ENCODE data around the gene FEN1.

Gene FEN1

DNA sequence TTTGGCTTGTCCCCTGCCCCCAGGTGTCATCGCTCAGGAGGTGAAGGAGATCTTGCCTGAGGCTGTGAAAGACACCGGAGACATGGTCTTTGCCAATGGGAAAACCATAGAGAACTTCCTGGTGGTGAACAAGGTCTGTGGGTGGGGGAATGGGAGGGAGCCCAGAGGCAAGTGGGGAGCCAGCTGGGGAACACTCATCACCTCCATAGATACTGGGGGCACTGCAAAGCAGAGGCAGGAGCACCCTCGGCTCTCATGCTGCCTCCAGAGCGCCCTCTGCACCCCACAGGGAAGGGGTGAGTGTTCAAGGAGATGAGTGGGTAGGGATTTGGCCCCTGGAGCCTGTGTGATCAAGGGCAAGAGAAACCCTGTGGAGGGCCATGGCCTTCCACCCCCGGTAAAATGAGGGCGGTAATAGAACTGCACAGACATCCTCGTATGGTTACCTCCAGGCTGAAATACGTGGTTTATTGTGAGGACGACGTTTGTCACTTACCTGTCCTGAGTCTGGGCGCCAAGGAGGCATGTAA lies 14.3 kb upstream of the FEN1 start:
- H3K9me3 Mint-ChIP-seq = no peaks in the 10 kb centered on the region
- no peak overlapping the region for H3K27ac Mint-ChIP-seq
- no peak overlapping the region for H3K4me3 Mint-ChIP-seq

GRCh38 chr11:61778920-61779650 lies 13.6 kb upstream of the FEN1 start:
- no peak overlapping the region for H3K4me3 Mint-ChIP-seq
- no peak overlapping the region for H3K27ac Mint-ChIP-seq
- no peaks in the 10 kb centered on the region for H3K9me3 Mint-ChIP-seq
- H3K4me1 Mint-ChIP-seq = peaks cover 15% of the 10 kb centered on the region
- H3K36me3 Mint-ChIP-seq = no peaks in the 10 kb centered on the region
- H3K27me3 Mint-ChIP-seq = no peaks in the 10 kb centered on the region

More for the DNA sequence above, 14.3 kb upstream of the FEN1 start:
- Mint-ChIP-seq H3K4me1 (peaks cover 15% of the 10 kb centered on the region), H3K27me3 (no peaks in the 10 kb centered on the region), H3K36me3 (no peaks in the 10 kb centered on the region)

- Mint-ChIP-seq H3K27me3 (no peaks in the 10 kb centered on the region), H3K9me3 (no peaks in the 10 kb centered on the region), H3K27ac (peak overlapping the region; percentile 23), H3K36me3 (no peaks in the 10 kb centered on the region), H3K4me3 (no peak overlapping the region), H3K4me1 (peaks cover 15% of the 10 kb centered on the region)
Measured at GRCh38 chr11:61779666-61780525, 12.8 kb upstream of the FEN1 start.

DNA sequence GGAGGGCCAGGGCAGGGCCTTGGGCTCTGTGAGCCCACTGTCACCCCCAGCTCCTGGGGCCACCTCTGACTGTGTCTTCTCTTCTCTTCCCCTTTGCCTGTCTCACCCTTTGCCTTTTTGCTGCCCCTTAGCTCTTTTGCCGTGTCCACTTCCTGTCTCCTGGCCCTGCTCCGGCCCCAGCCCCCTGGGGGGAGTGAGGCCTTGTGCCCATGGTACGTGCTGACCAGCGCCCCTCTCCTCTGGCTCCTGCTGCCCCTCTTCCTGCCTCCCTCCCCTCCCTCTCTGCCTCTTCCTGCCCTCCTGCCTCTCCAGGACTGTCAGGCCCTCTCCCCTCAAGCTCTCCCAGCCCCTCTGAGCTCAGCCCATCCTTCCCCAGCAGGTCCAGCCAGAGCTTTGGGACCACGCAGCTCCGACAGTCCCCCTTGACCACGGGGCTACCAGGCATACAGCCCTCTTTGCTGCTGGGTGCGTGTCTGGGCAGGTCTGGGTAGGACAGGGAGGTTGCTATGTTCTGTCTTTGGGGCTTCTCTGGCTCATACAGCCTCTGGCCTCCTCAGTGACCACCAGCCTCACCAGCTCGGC lies 12.0 kb upstream of the FEN1 start:
- H3K36me3 Mint-ChIP-seq = no peaks in the 10 kb centered on the region
- H3K4me3 Mint-ChIP-seq = no peak overlapping the region
- H3K27me3 Mint-ChIP-seq = no peaks in the 10 kb centered on the region
- no peaks in the 10 kb centered on the region for H3K9me3 Mint-ChIP-seq
- peaks cover 15% of the 10 kb centered on the region for H3K4me1 Mint-ChIP-seq
- no peak overlapping the region for H3K27ac Mint-ChIP-seq

GRCh38 chr11:61781585-61781984 lies 11.1 kb upstream of the FEN1 start:
- peaks cover 10% of the 10 kb centered on the region for H3K4me1 Mint-ChIP-seq
- no peak overlapping the region for H3K27ac Mint-ChIP-seq
- H3K27me3 Mint-ChIP-seq = no peaks in the 10 kb centered on the region
- no peak overlapping the region for H3K4me3 Mint-ChIP-seq
- no peaks in the 10 kb centered on the region for H3K36me3 Mint-ChIP-seq
- no peaks in the 10 kb centered on the region for H3K9me3 Mint-ChIP-seq

DNA sequence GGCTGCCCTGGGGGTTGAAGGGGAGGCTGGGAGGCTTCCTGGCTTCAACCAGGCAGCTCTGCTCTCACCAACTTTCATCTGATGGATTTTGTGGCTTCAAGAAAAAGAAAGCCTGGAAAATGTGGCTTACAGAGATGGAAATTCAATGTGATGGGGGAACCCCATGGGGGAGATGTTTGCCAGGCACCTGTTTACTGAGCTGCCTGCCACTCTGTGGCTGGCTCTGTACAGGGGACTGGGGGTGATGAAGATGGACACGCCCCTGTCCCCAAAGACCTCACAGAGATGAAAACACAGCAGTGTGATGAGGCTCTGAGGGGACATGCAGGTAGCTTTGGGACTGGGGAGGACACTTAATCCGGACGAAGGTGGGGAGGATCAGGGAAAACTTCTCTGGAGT lies 10.4 kb upstream of the FEN1 start:
- Mint-ChIP-seq H3K9me3 (no peaks in the 10 kb centered on the region), H3K4me1 (peaks cover 5% of the 10 kb centered on the region), H3K36me3 (no peaks in the 10 kb centered on the region), H3K27me3 (no peaks in the 10 kb centered on the region), H3K27ac (no peak overlapping the region), H3K4me3 (no peak overlapping the region)

DNA sequence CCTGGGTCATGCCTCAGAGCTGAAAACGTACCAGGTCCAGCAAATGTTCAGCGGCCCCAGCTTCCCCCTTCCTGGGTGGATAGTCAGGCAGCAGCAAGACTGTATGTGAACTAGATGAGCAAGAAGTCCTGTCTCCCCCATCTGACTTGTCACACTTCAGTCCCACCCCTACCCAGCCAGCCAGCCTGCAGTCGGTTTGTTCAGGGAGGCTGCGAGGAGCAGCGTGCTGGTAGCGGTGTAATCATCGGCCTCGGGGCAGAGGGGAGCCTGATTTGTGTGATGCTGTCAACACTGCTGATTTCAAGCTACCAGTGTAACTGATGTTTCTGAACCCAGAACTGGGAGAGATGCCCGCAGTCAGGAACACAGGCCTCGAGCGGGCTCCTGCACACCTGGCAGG lies 9.9 kb upstream of the FEN1 start:
- no peak overlapping the region for H3K27ac Mint-ChIP-seq
- H3K36me3 Mint-ChIP-seq = no peaks in the 10 kb centered on the region
- no peaks in the 10 kb centered on the region for H3K27me3 Mint-ChIP-seq
- H3K9me3 Mint-ChIP-seq = no peaks in the 10 kb centered on the region
- peaks cover 3% of the 10 kb centered on the region for H3K4me1 Mint-ChIP-seq
- H3K4me3 Mint-ChIP-seq = no peak overlapping the region

- H3K36me3 Mint-ChIP-seq = peaks cover 2% of the 10 kb centered on the region
- H3K4me3 Mint-ChIP-seq = no peak overlapping the region
- H3K9me3 Mint-ChIP-seq = no peaks in the 10 kb centered on the region
- H3K27ac Mint-ChIP-seq = no peak overlapping the region
- no peaks in the 10 kb centered on the region for H3K27me3 Mint-ChIP-seq
- H3K4me1 Mint-ChIP-seq = no peaks in the 10 kb centered on the region
Measured at GRCh38 chr11:61783717-61784505, 8.8 kb upstream of the FEN1 start.

- no peak overlapping the region for H3K27ac Mint-ChIP-seq
- H3K36me3 Mint-ChIP-seq = peaks cover 2% of the 10 kb centered on the region
- no peaks in the 10 kb centered on the region for H3K9me3 Mint-ChIP-seq
- H3K27me3 Mint-ChIP-seq = no peaks in the 10 kb centered on the region
- H3K4me1 Mint-ChIP-seq = peaks cover 2% of the 10 kb centered on the region
- no peak overlapping the region for H3K4me3 Mint-ChIP-seq
Measured at GRCh38 chr11:61784506-61784805, 8.3 kb upstream of the FEN1 start.

DNA sequence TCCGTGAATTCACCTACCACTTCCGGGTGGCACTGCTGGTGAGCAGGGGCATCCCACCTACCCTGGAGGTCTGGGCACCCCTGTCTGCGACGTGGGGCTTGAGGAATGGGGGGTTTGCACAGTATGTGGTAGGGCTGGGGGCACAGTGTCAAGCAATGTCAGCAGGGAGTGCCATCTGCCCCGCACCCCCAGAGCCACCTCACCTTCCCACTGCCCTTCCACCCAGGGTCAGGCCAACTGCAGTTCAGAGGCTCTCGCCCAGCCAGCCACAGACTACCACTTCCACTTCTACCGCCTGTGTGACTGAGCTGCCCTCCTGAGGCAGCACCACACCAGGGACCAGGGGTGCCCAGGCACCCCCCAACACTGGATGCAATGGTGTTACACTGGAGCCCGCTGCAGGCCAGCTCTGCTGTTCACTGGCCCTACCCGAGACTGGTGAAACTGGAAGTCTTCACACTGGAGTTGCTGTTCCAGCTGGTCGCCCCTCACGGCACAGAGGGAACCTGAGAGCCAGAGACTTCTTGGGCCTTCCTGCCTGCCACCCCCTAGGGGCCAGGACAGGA lies 6.8 kb upstream of the FEN1 start:
- Mint-ChIP-seq H3K27me3 (no peaks in the 10 kb centered on the region), H3K36me3 (peaks cover 5% of the 10 kb centered on the region), H3K9me3 (no peaks in the 10 kb centered on the region), H3K27ac (no peak overlapping the region), H3K4me3 (no peak overlapping the region), H3K4me1 (peaks cover 10% of the 10 kb centered on the region)

DNA sequence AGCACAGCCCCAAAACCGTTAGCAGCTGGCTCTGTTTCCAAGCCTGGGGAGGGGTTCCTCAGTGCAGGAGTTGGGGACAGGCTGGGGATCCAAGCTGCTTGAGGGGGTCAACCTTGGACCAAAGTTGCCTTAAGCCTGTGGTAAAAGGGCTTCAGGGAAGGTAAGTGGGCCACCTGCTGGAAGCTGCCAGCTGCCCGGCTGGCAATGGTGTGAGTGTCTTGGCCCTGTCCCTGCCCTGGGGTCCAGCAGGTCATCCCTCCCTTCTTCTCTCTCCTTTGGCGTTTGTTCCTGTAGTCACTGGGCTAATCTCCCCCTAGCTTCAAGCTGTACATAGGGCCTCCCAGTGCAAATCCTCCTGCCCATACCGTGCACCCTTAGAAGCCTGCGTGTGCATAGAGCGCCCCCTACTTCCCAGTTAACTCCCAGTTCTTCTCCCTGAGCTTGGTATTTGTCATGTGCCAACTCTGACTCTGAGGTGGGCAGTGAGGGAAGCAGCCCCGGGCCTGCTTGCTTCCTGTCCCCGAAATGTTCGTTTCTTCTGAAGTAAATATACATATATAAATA lies 4.7 kb upstream of the FEN1 start:
- H3K36me3 Mint-ChIP-seq = peaks cover 5% of the 10 kb centered on the region
- H3K27ac Mint-ChIP-seq = no peak overlapping the region
- peaks cover 18% of the 10 kb centered on the region for H3K4me1 Mint-ChIP-seq
- H3K27me3 Mint-ChIP-seq = no peaks in the 10 kb centered on the region
- H3K4me3 Mint-ChIP-seq = no peak overlapping the region
- no peaks in the 10 kb centered on the region for H3K9me3 Mint-ChIP-seq

DNA sequence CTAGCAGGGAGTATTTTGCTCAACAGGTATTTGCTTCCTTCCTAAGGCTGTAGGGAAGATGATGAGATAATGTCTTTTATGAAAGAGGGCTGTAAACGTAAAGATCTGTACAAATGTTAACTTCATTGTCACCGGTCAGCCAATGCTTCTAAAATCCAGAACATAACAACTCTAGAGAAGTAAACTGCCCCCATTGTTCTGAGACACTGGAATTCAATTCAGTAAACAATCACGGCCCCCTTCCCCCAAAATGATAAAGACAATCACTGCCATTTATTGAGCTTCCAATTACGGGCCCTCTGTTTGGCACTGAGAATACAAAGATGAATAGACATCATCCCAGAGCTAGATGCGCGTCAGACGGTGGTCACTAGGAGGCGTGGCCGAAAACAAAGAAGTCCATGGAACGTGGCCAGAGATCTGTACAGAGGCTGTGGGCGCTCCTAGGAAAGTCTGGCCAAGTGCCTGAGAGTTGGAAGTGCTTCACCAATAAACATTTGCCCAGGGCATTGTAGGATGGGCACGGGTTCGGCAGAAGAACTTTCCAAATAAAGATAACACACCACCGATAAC lies 888 bp upstream of the FEN1 start:
- Mint-ChIP-seq H3K4me3 (peak overlapping the region; percentile 93), H3K4me1 (peaks cover 26% of the 10 kb centered on the region), H3K9me3 (no peaks in the 10 kb centered on the region), H3K27ac (peak overlapping the region; percentile 99), H3K27me3 (no peaks in the 10 kb centered on the region), H3K36me3 (peaks cover 5% of the 10 kb centered on the region)

GRCh38 chr11:61793083-61793828 lies 545 bp downstream of the FEN1 start:
- Mint-ChIP-seq H3K4me1 (peaks cover 32% of the 10 kb centered on the region), H3K4me3 (peak overlapping the region; percentile 93), H3K27me3 (no peaks in the 10 kb centered on the region), H3K27ac (peak overlapping the region; percentile 99), H3K9me3 (no peaks in the 10 kb centered on the region), H3K36me3 (peaks cover 5% of the 10 kb centered on the region)

DNA sequence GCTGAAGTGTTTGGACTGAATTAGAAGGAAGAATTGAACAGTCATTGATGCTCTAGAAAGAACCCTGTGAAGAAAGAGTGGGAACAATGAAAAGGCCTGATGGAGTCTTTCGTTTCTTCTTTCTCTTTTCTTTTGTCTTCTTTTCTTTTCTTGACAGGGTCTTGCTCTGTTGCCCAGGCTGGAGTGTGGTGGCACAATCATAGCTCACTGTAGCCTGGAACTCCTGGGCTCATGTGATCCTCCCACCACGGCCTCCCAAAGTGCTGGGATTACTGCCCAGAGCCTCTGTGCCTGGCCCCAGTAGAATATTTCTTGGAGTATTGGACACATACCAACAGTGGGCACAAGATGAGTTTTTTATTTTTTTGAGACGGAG lies 1.1 kb downstream of the FEN1 start:
- no peaks in the 10 kb centered on the region for H3K27me3 Mint-ChIP-seq
- no peaks in the 10 kb centered on the region for H3K9me3 Mint-ChIP-seq
- H3K36me3 Mint-ChIP-seq = peaks cover 3% of the 10 kb centered on the region
- H3K4me3 Mint-ChIP-seq = peak overlapping the region; percentile 93
- peaks cover 32% of the 10 kb centered on the region for H3K4me1 Mint-ChIP-seq
- peak overlapping the region; percentile 65 for H3K27ac Mint-ChIP-seq

Measured in activated naive CD4-positive, alpha-beta T cell treated with anti-CD3 and anti-CD28 coated beads, Interleukin-2, amount 50 U/mL, for 24 hours (primary cell).